ENCODE results near the gene RASGEF1C.

RASGEF1C gene

GRCh38 chr5:180235077-180235476, 26.1 kb upstream of the RASGEF1C start:
- Histone ChIP-seq H3K27ac (replicated peaks) (no peak overlapping the region), H3K27me3 (ENCODE audit: insufficient read depth, poor library complexity, severe bottlenecking) (no peaks in the 10 kb centered on the region), H3K4me3 (replicated peaks; ENCODE audit: insufficient read depth, low read length) (no peak overlapping the region)
- DNase-seq (ENCODE audit: low read depth in 1 of 2, low spot score in 1 of 2): no peak
- TF ChIP-seq GABPA (IDR thresholded peaks at IDR 0.05; ENCODE audit: low read depth) (no peak), SPI1 (IDR thresholded peaks at IDR 0.05; ENCODE audit: borderline replicate concordance, low read depth) (no peak), CTCF (IDR thresholded peaks at IDR 0.05; ENCODE audit: insufficient read depth, low read length) (no peak), POLR2AphosphoS5 (IDR thresholded peaks at IDR 0.05; ENCODE audit: low read depth) (no peak), REST (IDR thresholded peaks at IDR 0.05; ENCODE audit: insufficient replicate concordance, low read depth) (no peak)

GRCh38 chr5:180234271-180234670, 25.3 kb upstream of the RASGEF1C start:
- Histone ChIP-seq H3K4me3 (replicated peaks; ENCODE audit: insufficient read depth, low read length) (no peak overlapping the region), H3K27ac (replicated peaks) (no peak overlapping the region), H3K27me3 (ENCODE audit: insufficient read depth, poor library complexity, severe bottlenecking) (no peaks in the 10 kb centered on the region)
- TF ChIP-seq GABPA (IDR thresholded peaks at IDR 0.05; ENCODE audit: low read depth) (no peak), CTCF (IDR thresholded peaks at IDR 0.05; ENCODE audit: insufficient read depth, low read length) (no peak), SPI1 (IDR thresholded peaks at IDR 0.05; ENCODE audit: borderline replicate concordance, low read depth) (no peak), POLR2AphosphoS5 (IDR thresholded peaks at IDR 0.05; ENCODE audit: low read depth) (no peak), REST (IDR thresholded peaks at IDR 0.05; ENCODE audit: insufficient replicate concordance, low read depth) (no peak)
- no peak for DNase-seq (ENCODE audit: low read depth in 1 of 2, low spot score in 1 of 2)

- DNase-seq (ENCODE audit: low read depth in 1 of 2, low spot score in 1 of 2): no peak
- Histone ChIP-seq H3K27me3 (ENCODE audit: insufficient read depth, poor library complexity, severe bottlenecking) (no peaks in the 10 kb centered on the region), H3K27ac (replicated peaks) (no peak overlapping the region), H3K4me3 (replicated peaks; ENCODE audit: insufficient read depth, low read length) (no peak overlapping the region)
- TF ChIP-seq GABPA (IDR thresholded peaks at IDR 0.05; ENCODE audit: low read depth): no peak
- no peak for TF ChIP-seq REST (IDR thresholded peaks at IDR 0.05; ENCODE audit: insufficient replicate concordance, low read depth)
- no peak for TF ChIP-seq SPI1 (IDR thresholded peaks at IDR 0.05; ENCODE audit: borderline replicate concordance, low read depth)
- no peak for TF ChIP-seq POLR2AphosphoS5 (IDR thresholded peaks at IDR 0.05; ENCODE audit: low read depth)
- no peak for TF ChIP-seq CTCF (IDR thresholded peaks at IDR 0.05; ENCODE audit: insufficient read depth, low read length)
Measured at GRCh38 chr5:180233729-180234128, 24.7 kb upstream of the RASGEF1C start.

Measured in HL-60 (cell line).